IPS DF 19.7 (cell line): ENCODE measurements around the gene ROS1.

Source experiments
- DNase-seq: peaks from one replicate; pipeline ENCODE4 v3.0.0-alpha.2; 2013; ENCODE audit warnings: low read depth, low spot score

ROS1 gene

DNA sequence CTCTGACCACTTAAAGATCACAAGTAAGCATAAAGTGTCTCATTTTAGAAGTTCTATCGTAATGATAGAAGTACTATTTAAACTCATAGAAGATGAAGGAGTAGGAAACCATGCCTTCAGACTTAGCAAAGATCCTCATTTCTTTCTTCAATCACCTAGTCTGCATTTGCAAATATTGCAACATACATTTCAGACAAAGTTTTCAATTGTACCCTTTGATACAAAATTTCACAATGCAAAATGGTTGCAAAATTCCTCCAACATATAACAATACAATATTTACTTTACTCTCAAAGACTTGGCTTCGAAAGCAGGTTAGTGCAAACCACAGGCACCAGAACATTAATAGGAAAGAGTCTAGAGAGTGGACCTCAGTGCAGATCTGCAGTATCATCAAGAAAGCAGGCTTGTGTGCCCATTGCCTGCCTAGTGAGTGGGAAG is 16.1 kb upstream of the ROS1 start:
- no peak for DNase-seq

DNA sequence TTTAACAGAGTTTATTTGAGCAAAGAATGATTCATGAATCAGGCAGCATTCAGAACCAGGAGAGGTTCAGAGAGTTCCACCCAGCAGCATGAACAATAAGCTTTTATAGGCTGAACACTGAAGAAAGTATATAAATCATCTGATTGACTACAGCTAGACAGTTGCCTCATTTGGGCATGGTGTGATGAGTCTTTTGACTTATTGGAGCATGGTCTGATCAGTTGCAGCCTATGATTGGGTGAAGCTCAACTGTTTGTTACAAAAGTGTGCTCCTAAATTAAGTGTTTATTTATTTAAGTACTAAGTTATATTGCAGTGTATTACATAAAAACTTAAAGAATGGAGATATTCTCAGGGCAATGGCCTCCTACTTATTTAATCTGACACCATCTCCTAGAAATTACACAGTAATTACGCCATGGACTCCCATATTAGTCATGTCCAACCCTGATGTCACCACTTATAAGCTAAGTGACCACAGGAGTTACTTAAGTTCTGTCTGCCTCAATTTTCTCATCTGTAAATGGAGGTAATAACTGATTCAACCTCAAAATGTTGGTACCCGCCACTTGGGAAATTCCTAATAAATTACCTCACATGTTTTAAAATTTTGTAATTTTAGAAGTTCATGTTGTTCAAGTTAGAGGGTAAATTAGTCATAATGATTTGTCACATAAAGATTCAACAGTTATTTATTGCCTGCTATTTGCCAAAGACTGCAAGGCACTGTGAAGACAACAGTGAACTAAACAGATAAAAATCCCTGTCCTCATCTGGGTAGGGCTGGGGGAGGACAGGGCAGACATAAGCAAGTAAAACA is 15.2 kb upstream of the ROS1 start:
- no peak for DNase-seq

- no peak for DNase-seq
Measured at GRCh38 chr6:117432273-117432672, 6.5 kb upstream of the ROS1 start.

- DNase-seq: no peak
Measured at GRCh38 chr6:117423754-117424153, 2.0 kb downstream of the ROS1 start.

- DNase-seq: no peak
Measured at GRCh38 chr6:117418320-117418719, 7.4 kb downstream of the ROS1 start.

DNA sequence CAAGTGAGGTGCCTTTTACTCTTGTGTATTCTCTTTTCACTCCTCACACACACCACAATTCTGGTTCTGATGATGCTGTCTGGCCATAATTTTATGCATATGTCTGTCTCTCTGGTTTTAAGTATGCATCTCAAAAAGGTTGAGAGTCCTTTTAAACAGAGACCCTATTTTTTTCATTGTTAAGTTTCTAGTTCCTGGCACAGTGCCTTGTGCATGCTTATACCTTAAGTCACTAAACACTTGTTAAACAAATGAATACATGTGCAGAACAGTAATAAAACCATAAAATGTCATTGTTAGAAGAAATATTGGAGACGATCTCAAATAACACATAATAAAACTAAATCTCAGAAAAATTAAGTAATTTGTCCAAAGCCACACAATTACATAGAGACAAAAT is 7.9 kb downstream of the ROS1 start:
- no peak for DNase-seq

GRCh38 chr6:117414770-117415169 is 11.0 kb downstream of the ROS1 start:
- DNase-seq: no peak

DNA sequence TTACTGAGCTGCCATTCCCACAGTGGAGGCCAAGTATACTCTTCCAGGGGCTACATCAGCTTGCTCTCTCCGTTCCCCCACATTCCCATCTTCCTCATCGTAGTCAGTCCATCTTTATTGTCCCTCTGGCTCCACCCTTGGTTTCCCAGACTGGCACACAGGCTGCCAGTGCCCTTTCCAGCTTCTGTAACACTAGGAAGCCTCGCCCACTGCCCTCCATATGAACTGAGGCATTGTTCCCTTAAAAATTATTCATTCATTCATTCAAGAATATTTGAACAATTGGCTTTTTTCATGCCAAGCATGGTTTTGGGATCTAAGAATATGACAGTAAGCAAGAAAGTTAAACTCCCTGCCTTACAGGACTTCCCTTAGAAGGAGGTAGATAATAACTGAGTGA is 14.3 kb downstream of the ROS1 start:
- no peak for DNase-seq

DNA sequence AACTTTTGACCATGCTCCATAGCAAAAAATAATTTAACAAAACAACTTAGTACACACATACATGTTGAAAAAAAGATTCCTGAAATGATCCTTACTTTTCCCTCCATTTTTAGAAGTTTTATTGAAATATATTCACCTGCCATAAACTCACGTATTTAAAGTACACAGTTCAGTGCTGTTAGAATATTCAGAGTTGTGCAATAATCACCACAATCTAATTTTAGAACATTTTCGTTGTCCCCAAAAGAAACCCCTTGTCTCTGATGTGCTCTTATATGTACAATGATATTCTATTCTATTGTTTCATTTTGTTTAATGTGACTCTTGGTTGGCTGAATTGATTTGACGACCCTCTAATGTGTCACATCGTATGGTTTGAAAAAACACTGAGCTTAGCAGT is 15.9 kb downstream of the ROS1 start:
- DNase-seq: no peak

- DNase-seq: no peak
Measured at GRCh38 chr6:117409420-117409819, 16.3 kb downstream of the ROS1 start.

DNA sequence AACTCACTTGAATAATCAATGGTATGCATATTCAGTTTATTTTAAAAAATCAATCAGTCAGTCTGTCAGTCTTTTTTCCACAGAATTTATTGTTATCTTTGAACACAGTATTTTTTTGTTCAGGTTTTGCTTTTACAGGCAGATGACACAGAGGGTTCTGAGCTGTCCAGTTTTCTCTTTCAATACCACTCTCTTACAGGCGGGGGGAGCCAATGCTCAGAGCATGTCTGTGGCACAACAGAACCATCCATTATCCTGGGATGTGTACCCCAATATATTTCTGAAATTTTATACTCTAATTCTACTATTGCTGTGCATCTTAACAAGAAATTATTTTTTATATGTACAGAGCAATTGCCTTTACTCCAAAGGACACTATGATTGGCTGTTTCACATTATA is 21.2 kb downstream of the ROS1 start:
- DNase-seq: no peak

- no peak for DNase-seq
Measured at GRCh38 chr6:117401799-117402198, 23.9 kb downstream of the ROS1 start.

DNA sequence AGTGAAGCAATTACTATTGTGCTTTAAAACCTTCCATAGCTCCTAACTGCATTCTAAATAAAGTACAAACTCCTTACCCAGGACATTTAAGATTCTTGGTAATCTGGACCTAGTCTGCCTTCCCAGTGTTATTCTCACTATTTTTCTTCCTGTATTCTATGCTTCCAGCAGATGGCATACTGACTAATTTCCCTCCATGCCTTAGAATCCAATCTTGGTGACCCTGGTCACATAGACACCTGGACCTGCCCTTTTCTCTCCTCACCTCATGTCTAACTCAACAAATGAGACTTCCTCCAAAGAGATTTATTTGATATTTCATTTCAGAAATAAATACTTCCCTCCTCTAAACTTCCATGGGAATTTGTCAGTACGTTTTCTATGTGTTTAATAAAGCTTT is 25.8 kb downstream of the ROS1 start:
- DNase-seq: no peak

- DNase-seq: no peak
Measured at GRCh38 chr6:117399126-117399525, 26.6 kb downstream of the ROS1 start.

GRCh38 chr6:117397536-117398227 is 28.1 kb downstream of the ROS1 start:
- no peak for DNase-seq

- no peak for DNase-seq
Measured at GRCh38 chr6:117396228-117396627, 29.5 kb downstream of the ROS1 start.

DNA sequence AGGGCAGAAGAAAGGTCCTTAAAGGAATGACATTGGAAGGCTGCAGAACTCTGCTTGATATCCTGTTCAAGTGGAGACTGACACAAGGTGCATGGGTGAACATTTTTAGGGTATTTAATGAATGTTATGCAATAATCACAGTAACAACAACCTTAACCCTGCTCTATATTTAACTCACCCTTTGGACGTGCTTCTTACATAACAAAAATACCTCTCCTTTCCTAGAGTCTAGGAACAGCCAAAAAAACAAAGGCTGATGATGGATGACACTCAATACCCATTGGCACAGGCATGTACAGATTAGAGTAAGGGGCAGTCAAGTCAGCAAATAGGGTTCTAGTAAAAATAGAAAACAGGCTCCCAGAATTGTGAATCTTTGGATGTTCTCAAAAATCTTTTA is 30.6 kb downstream of the ROS1 start:
- DNase-seq: no peak

DNA sequence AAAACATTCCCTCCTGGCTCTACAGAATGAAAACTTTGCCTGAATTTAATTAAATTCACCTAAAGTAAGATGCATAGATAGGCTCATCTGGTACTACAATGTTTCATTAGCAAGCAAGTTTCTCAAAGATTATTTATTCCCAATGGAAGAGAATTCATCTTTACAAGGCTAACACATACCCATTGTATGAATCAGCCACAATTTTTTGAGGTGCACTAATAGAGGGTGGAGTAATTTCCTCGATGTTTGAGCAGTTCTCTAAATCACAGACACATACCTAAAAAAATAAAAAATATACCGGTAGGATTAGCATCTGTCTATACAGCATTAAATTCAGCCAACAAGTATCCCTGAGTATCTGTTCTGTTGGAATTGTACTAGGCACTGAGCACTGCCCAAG is 32.7 kb downstream of the ROS1 start:
- no peak for DNase-seq

- no peak for DNase-seq
Measured at GRCh38 chr6:117391874-117392583, 33.7 kb downstream of the ROS1 start.

- DNase-seq: no peak
Measured at GRCh38 chr6:117389227-117390057, 36.3 kb downstream of the ROS1 start.

- no peak for DNase-seq
Measured at GRCh38 chr6:117387454-117387974, 38.2 kb downstream of the ROS1 start.
